D721Med (cell line): ENCODE measurements around the gene SCYL2.
"Not testable (repeated sequence)": the region's sequence is repeated elsewhere in the genome, so short reads cannot be mapped to it uniquely, and the experiment has no call there.

Experiments
- DNase-seq: peaks from one replicate; pipeline ENCODE4 v3.0.0; 2011; ENCODE audit warnings: low spot score; ENCODE audit not compliant: insufficient read length
- FAIRE-seq: peaks from 2 replicates; lab custom pipeline; 2011; peaks lifted over from hg19 to GRCh38; lab: Jason Lieb, UNC
- CTCF ChIP-seq: IDR thresholded peaks from 2 replicates; pipeline ENCODE4 v1.5.1; 2012; ENCODE audit warnings: mild to moderate bottlenecking, control low read depth; ENCODE audit not compliant: insufficient read depth; ENCODE audit errors: missing control alignments

Gene SCYL2

DNA sequence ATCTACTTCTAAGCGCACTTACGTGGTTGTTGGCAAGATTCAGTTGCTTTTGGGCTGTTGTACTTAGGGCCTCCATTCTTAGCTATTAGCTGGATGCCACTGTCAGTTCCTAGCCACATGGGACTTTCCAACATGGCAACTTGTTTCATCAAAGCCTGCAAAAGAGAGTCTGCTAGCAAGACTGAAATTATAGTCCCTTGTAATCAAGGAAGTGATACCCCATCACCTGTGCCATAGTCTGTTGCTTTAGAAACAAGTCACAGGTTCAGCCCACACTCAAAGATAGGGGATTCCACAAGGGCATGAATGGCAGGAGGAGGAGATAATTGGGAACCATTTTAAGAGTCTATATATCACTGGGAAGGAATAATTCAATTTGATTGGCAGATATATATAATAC, 62.8 kb downstream of the SCYL2 start:
- TF ChIP-seq CTCF: no peak
- no peak for FAIRE-seq
- DNase-seq: no peak

- FAIRE-seq (no peak), DNase-seq (no peak)
- no peak for TF ChIP-seq CTCF
Observed at GRCh38 chr12:100331871-100332270, 64.9 kb downstream of the SCYL2 start.

DNA sequence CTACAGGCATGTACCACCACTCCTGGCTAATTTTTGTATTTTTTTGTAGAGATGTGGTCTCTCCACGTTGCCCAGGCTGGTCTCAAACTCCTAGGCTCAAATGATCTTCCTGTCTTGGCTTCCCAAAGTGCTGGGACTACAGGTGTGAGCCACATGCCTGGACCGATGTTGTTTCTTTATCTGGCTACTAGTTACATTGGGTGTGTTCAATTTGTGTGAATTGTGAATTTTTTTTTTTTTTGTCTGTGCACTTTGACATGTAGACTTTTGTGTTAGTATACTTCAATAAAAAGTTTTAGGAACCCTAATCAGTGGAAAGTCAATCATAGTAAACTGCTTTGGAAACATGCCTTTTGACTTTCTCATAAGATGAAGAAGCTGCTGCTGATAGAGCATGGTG, 65.9 kb downstream of the SCYL2 start:
- TF ChIP-seq CTCF: no peak
- DNase-seq (no peak), FAIRE-seq (no peak)

DNA sequence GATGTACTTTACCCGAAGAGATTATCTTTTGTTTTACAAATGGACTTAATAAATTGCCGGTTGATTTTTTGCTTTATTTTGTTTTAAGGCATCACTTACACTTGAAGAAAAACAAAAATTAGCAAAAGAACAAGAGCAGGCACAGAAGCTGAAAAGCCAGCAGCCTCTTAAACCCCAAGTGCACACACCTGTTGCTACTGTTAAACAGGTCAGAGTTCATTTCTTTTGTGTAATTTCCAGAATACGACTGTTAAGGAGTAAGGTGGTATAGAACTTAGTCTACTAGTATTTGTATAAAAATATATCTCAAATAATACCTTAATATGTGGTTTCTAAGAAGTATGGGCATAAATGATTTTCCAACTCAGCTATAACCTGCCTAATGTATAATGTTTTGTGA, 70.3 kb downstream of the SCYL2 start:
- FAIRE-seq: no peak
- no peak for TF ChIP-seq CTCF

DNA sequence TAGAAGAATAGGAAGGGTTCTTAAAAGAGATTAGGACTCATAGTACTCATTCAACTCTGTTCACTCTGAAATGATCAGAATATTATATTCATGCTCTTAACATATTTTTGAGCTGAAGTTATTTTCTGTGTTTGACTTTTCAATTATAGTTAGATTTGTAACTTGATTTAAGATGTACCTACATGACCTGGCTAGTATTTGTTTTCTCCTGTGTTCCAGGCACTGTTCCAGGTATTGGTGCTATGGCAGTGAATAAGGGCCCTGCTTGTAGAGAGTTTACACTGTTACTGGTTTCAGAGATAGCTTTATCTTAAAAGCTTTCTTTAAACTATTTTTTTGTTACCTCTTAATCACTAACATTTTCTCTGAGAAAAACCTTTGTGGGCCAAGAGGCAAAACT, 70.8 kb downstream of the SCYL2 start:
- DNase-seq (no peak), FAIRE-seq (no peak)
- no peak for TF ChIP-seq CTCF

More for the DNA sequence above, 70.3 kb downstream of the SCYL2 start:
- DNase-seq: no peak

DNA sequence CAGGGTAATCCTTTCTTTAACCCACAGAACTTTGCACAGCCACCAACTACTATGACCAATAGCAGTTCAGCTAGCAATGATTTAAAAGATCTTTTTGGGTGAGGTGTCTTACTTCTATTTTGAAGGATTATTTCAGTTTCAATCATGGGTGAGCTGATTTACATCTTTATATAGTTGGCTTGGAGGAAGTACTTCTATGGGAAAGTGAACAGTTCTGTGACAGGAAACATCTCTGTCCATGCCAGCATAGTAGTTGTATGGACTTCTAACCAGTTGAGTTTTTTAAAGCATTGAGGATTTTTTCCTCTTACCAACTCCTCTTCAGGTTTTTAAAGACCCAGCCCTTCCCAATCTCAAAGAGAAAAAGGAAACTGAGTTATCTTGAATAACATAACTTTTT, 72.1 kb downstream of the SCYL2 start:
- FAIRE-seq (no peak), DNase-seq (no peak)
- no peak for TF ChIP-seq CTCF

GRCh38 chr12:100342897-100343296, 75.9 kb downstream of the SCYL2 start:
- FAIRE-seq, DNase-seq: not testable (repeated sequence)

- not testable (repeated sequence) for DNase-seq, FAIRE-seq
Observed at GRCh38 chr12:100344351-100344750, 77.4 kb downstream of the SCYL2 start.
